GM13976 (cell line): ENCODE data around the gene ANP32B.
A peak's percentile ranks its signal among the peaks of the same experiment; 100 is the strongest.

Source experiments
- DNase-seq: peaks from one replicate; pipeline ENCODE4 v3.0.0; 2012; ENCODE audit warnings: low spot score
- in situ Hi-C: fragments of 300-500 bp; cut with MboI; formaldehyde crosslinking; loops from one replicate; pipeline ENCODE4 v1.12.0; 2022; ENCODE audit warnings: low sequenced_read_pairs, mixed read lengths, inconsistent platforms; ENCODE audit not compliant: unreplicated experiment
- TF ChIP-seq, protein P1 (sequence below): IDR thresholded peaks from 2 replicates; pipeline ENCODE4 v1.5.1; 2012; ENCODE audit warnings: borderline replicate concordance, mild to moderate bottlenecking; ENCODE audit not compliant: insufficient read depth; ENCODE audit errors: extremely low read depth, missing control alignments, control extremely low read depth

The ANP32B gene

DNA sequence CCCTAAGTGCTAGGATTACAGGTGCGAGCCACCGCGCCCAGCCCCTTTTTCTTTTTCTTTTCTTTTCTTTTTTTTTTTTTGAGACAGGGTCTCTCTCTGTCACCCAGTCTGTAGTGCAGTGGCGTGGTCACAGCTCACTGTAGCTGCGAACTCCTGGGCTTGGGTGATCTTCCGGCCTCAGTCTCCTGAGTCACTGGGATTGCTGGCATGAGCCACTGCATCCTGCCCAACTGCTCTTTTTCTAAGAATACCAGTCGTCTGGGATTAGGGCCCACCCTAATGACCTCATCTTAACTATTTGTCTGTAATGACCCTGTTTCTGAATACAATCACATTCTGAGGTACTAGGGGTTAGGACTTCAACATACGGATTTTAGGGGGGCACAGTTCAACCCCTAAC is 39.3 kb downstream of the ANP32B start:
- no peak for DNase-seq
- TF ChIP-seq, protein P1, sequence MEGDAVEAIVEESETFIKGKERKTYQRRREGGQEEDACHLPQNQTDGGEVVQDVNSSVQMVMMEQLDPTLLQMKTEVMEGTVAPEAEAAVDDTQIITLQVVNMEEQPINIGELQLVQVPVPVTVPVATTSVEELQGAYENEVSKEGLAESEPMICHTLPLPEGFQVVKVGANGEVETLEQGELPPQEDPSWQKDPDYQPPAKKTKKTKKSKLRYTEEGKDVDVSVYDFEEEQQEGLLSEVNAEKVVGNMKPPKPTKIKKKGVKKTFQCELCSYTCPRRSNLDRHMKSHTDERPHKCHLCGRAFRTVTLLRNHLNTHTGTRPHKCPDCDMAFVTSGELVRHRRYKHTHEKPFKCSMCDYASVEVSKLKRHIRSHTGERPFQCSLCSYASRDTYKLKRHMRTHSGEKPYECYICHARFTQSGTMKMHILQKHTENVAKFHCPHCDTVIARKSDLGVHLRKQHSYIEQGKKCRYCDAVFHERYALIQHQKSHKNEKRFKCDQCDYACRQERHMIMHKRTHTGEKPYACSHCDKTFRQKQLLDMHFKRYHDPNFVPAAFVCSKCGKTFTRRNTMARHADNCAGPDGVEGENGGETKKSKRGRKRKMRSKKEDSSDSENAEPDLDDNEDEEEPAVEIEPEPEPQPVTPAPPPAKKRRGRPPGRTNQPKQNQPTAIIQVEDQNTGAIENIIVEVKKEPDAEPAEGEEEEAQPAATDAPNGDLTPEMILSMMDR, result no peak
- in situ Hi-C loops, result no loop called here

DNA sequence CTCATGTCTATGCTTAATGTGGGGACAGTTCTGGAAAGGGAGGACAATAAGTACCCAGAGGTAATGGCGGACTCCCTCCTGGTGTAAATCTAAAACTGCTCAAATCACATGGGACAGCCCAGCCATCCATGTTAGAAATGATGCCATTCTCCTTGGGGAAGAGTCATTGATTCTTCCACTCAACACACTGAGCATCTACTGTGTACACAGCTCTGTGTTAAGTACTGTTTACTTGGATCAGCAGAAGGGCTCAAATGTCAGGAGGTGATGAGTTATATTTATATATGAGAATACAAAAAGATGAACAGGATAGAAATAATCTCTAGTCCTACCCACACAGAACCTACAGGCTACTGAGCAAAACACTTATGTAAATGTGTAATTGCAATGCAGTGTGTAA is 41.6 kb downstream of the ANP32B start:
- no peak for DNase-seq
- TF ChIP-seq, protein P1, result no peak
- in situ Hi-C loops, result no loop called here

DNA sequence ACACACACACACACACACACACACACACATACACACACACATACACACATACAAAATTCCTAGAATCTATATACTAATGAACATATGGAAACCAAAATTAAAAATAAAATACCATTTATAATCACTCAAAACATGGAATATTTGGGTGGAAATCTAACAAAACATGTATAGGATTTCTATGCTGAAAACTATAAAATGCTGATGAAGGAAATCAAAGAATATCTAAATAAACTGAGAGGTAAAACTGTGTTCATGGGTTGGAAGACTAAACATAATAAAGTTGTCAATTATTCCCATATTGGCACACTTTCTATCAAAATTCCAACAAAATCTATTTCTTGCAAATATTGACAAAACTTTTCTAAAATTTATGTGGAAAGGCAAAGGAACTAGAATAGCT is 48.0 kb downstream of the ANP32B start:
- DNase-seq, result no peak
- TF ChIP-seq, protein P1, result no peak
- in situ Hi-C loops, result no loop called here

DNA sequence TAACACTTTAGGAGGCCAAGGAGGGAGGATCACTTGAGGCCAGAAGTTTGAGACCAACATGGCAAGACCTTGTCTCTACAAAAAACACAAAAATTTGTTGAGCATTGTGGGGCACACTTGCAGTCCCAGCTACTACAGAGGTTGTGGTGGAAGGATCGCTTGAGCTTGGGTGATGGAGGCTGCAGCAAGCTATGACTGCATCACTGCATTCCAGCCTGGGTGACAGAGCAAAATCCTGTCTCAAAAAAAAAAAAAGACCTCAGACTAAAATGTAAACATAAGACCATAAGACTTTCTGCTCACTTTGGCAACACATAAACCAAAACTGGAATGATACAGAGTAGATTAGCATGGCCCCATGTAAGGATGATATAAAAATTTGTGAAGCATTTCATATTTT is 48.8 kb downstream of the ANP32B start:
- DNase-seq, result no peak
- TF ChIP-seq, protein P1, result no peak
- in situ Hi-C loops, result no loop called here

DNA sequence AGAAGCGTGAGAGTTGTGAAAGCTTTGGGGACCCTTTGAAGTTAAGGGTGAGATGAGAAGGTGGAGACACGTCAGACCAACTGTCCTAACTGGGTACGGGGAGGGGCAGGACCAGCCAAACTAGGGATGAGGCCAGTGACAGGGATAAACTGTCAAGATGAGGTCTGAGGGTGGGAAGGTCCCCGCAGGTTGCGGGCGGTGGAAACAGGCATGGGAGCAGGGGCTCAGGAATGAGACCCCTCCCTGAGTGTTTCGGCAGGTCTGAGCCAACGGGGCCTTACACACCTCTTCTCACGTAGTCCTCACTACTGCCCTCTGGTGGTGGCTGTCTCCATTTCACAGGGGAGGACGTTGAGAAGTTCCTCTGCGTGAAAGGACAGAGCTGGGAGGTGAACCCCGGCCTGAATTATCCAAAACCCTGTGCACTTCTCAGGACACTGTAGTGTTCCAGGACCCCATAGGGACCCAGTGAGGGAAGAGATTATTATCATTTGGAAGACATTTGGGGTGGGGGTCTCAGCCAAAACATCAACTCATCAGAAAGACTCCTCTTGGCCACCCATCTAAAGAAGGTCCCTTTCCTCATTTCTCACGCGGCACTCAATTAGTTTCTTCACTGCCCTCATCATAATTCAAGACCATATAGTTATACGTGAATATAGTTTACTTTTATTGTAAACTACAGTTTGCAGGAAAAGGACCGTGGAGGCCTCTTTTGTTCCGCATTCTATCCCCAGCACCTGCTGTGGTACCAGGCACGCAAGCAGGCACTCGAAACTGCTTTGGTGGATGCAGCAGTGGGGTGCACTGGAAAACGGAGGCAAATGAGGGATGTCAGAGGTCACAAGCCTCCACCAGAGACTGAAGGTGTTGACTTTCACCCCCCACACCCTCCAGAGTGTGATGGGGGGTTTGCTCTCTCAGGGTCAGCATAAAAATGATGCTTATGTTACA is 51.7 kb downstream of the ANP32B start:
- in situ Hi-C loops, result no loop called here
- TF ChIP-seq, protein P1, result peak; percentile 79
- peak; percentile 77 for DNase-seq

DNA sequence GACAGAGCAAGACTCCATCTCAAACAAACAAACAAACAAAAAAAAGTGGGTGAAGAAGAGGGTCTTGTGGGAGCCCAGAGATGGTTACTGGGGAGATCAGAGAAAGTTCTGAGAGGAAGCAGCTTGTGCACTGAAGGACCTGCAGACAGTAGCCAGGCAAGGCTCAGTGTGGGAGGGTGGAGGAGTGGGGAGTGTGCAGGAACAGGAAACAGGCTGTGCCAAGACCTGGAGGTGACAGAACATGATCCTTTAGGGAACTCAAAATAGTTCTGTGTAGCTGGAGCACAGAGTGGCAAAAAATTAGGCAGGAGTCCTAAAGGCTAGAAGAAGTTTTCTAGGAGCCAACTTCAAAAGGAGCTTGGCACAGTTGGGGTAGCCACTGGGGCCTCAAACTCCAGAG is 54.2 kb downstream of the ANP32B start:
- DNase-seq, result no peak
- in situ Hi-C loops, result no loop called here
- TF ChIP-seq, protein P1, result no peak
